ENCODE measurements around the gene TIMP3.

The TIMP3 gene

DNA sequence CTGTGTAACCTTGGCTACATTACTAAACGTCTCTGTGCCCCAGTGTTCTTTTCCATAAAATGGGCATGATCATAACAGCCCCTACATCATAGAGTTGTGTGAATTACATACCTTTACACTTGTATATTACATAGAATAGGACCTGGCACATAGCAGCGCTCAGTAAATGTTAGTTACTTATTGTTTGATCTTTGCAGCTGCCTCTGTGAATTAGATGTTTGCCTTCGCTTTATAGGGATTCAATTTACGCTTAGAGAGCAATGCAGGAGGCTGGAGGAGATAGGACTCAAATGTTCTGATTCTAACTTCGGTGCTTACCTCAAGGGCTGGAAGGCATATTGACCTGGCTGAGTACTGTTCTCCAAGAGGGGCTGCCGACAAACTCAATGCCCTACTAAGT lies 10.4 kb upstream of the TIMP3 start:
- TF ChIP-seq EZH2 (IDR thresholded peaks at IDR 0.05; ENCODE audit: borderline replicate concordance, low read depth, low read length, severe bottlenecking), result no peak
- TF ChIP-seq, protein P1, sequence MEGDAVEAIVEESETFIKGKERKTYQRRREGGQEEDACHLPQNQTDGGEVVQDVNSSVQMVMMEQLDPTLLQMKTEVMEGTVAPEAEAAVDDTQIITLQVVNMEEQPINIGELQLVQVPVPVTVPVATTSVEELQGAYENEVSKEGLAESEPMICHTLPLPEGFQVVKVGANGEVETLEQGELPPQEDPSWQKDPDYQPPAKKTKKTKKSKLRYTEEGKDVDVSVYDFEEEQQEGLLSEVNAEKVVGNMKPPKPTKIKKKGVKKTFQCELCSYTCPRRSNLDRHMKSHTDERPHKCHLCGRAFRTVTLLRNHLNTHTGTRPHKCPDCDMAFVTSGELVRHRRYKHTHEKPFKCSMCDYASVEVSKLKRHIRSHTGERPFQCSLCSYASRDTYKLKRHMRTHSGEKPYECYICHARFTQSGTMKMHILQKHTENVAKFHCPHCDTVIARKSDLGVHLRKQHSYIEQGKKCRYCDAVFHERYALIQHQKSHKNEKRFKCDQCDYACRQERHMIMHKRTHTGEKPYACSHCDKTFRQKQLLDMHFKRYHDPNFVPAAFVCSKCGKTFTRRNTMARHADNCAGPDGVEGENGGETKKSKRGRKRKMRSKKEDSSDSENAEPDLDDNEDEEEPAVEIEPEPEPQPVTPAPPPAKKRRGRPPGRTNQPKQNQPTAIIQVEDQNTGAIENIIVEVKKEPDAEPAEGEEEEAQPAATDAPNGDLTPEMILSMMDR (IDR thresholded peaks at IDR 0.05; ENCODE audit: borderline replicate concordance, extremely low read depth, low read length, poor library complexity, severe bottlenecking), result no peak
- Histone ChIP-seq H3K27ac (ENCODE audit: low read length) (no peak overlapping the region), H3K27me3 (ENCODE audit: insufficient read depth, low read length, poor library complexity) (no peaks in the 10 kb centered on the region), H2AFZ (ENCODE audit: low read depth, low read length) (no peak overlapping the region), H3K4me2 (ENCODE audit: insufficient read depth, low read length) (no peak overlapping the region), H3K9ac (ENCODE audit: low read depth, low read length) (no peak overlapping the region), H3K4me1 (ENCODE audit: insufficient read depth, low read length) (peaks cover 6% of the 10 kb centered on the region), H3K9me3 (ENCODE audit: insufficient read depth, low read length, severe bottlenecking) (no peaks in the 10 kb centered on the region), H3K79me2 (ENCODE audit: insufficient read depth, low read length) (no peaks in the 10 kb centered on the region), H3K4me3 (ENCODE audit: low read depth in 1 of 2, low read length in 2 of 2) (no peak overlapping the region), H4K20me1 (ENCODE audit: insufficient read depth, low read length) (no peaks in the 10 kb centered on the region), H3K36me3 (ENCODE audit: insufficient read depth, low read length) (no peaks in the 10 kb centered on the region)
- ATAC-seq (ENCODE audit: insufficient read depth, low read depth) (no peak), DNase-seq (no peak)

DNA sequence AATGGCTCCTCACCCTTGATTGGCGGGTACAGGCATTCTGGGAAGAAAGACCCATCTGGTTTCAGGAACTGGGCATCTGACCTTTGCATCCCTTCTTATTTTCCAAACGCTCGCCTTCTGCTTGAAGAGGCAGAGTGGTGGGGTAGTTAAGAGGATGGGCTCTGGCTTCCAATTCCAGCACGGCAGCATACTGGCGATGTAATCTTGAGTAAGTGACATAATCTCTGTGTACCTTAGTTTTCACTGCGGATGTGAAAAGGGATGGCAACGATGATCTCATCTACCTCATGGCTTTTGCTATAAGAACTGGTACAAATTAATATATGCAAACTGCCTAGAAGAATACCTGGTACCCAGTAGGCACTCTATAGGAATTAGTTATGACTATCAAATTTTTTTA lies 10.0 kb upstream of the TIMP3 start:
- no peaks in the 10 kb centered on the region for H4K20me1 ChIP-seq (ENCODE audit: insufficient read depth, low read length)
- DNase-seq (no peak), ATAC-seq (ENCODE audit: insufficient read depth, low read depth) (no peak)
- no peak overlapping the region for H3K4me3 ChIP-seq (ENCODE audit: low read depth in 1 of 2, low read length in 2 of 2)
- no peaks in the 10 kb centered on the region for H3K79me2 ChIP-seq (ENCODE audit: insufficient read depth, low read length)
- no peak overlapping the region for H3K27ac ChIP-seq (ENCODE audit: low read length)
- no peak overlapping the region for H2AFZ ChIP-seq (ENCODE audit: low read depth, low read length)
- H3K9me3 ChIP-seq (ENCODE audit: insufficient read depth, low read length, severe bottlenecking), result no peaks in the 10 kb centered on the region
- no peaks in the 10 kb centered on the region for H3K27me3 ChIP-seq (ENCODE audit: insufficient read depth, low read length, poor library complexity)
- H3K36me3 ChIP-seq (ENCODE audit: insufficient read depth, low read length), result no peaks in the 10 kb centered on the region
- H3K9ac ChIP-seq (ENCODE audit: low read depth, low read length), result no peak overlapping the region
- no peak overlapping the region for H3K4me2 ChIP-seq (ENCODE audit: insufficient read depth, low read length)
- H3K4me1 ChIP-seq (ENCODE audit: insufficient read depth, low read length), result peaks cover 10% of the 10 kb centered on the region
- TF ChIP-seq, protein P1 (IDR thresholded peaks at IDR 0.05; ENCODE audit: borderline replicate concordance, extremely low read depth, low read length, poor library complexity, severe bottlenecking), result no peak
- no peak for TF ChIP-seq EZH2 (IDR thresholded peaks at IDR 0.05; ENCODE audit: borderline replicate concordance, low read depth, low read length, severe bottlenecking)

DNA sequence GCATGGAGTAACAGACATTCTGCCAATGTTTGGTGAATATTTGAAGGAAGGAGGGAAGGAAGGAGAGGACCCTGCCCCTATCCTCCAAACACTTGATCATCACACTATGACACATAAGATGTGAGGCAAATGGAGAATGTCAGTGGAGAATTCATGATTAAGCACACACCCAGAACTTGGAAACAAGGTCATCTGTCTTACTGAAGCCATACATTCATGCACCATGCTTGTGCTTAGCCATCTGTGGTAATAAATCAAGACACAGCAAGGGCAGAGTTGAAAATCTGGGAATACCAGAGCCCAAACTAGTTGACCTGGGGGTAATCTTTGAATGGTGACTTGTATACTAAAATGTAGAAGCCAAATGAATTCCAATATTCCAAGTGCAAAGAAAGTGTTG lies 7.9 kb upstream of the TIMP3 start:
- Histone ChIP-seq H3K36me3 (ENCODE audit: insufficient read depth, low read length) (no peaks in the 10 kb centered on the region), H2AFZ (ENCODE audit: low read depth, low read length) (no peak overlapping the region), H3K4me2 (ENCODE audit: insufficient read depth, low read length) (no peak overlapping the region), H4K20me1 (ENCODE audit: insufficient read depth, low read length) (no peaks in the 10 kb centered on the region), H3K4me1 (ENCODE audit: insufficient read depth, low read length) (peaks cover 20% of the 10 kb centered on the region), H3K79me2 (ENCODE audit: insufficient read depth, low read length) (no peaks in the 10 kb centered on the region), H3K27me3 (ENCODE audit: insufficient read depth, low read length, poor library complexity) (no peaks in the 10 kb centered on the region), H3K9me3 (ENCODE audit: insufficient read depth, low read length, severe bottlenecking) (no peaks in the 10 kb centered on the region), H3K9ac (ENCODE audit: low read depth, low read length) (no peak overlapping the region), H3K27ac (ENCODE audit: low read length) (no peak overlapping the region), H3K4me3 (ENCODE audit: low read depth in 1 of 2, low read length in 2 of 2) (no peak overlapping the region)
- ATAC-seq (ENCODE audit: insufficient read depth, low read depth) (no peak), DNase-seq (no peak)
- TF ChIP-seq EZH2 (IDR thresholded peaks at IDR 0.05; ENCODE audit: borderline replicate concordance, low read depth, low read length, severe bottlenecking), result no peak
- TF ChIP-seq, protein P1 (IDR thresholded peaks at IDR 0.05; ENCODE audit: borderline replicate concordance, extremely low read depth, low read length, poor library complexity, severe bottlenecking), result no peak
